NT2/D1 (cell line): ENCODE measurements around the gene ASB18.

Experiments used
- YY1 ChIP-seq: IDR thresholded peaks from 2 replicates; pipeline ENCODE4 v1.6.1; 2011; ENCODE audit not compliant: insufficient read length, insufficient read depth
- ZNF274 ChIP-seq: IDR thresholded peaks from 2 replicates; pipeline ENCODE4 v1.6.1; 2011; ENCODE audit warnings: mild to moderate bottlenecking, low read depth, low read length

- TF ChIP-seq ZNF274: no peak
- no peak for TF ChIP-seq YY1
Measured at GRCh38 chr2:236169151-236169721, 95.0 kb downstream of the ASB18 start.
